Activated CD8-positive, alpha-beta memory T cell treated with anti-CD3 and anti-CD28 coated beads for 1 hour (primary cell): Measurements from ENCODE around the gene GALNT17.

Experiments used
- DNase-seq, 2 donors: peaks; one replicate each; pipeline ENCODE4 v3.0.0-alpha.2; 2020; ENCODE audit warnings: low read depth in 1 of 2; ENCODE audit errors: extremely low read depth in 1 of 2

Gene GALNT17

DNA sequence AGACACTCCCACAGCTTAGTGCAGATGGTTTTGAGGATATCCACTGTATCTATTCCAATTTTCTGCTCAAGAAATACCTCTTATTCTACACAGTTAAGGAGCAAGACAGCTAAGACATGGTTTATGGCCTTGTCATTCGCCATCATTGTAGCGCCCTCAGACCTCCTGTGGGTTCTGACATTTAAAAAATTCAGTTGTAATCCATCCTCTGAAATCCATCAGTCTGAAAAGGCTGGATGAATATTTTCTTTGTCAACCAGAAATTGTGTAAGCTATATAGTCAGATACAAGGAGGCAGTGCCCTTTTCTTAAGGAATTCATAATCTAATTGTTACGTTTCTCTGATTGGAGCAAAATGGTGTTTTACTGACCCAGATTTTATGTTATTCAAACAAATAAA is 353.6 kb downstream of the GALNT17 start:
- DNase-seq = no peak

DNA sequence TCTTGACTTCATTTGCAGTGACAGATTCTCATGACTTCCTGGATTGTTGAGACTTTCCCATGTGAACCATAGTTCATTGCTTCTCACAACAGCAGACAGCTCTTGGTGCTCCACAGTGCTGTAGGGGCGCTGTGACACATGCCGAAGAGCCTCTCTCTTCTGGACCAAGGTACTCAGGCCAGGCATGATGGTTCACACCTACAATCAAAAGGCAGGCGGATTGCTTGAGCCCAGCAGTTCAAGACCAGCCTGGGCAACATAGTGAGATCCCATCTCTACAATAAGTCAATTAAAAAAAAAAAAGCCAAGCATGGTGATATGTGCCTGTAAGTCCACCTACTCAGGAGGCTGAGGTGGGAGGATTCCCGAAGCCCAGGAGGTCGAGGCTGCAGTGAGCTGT is 354.5 kb downstream of the GALNT17 start:
- DNase-seq = no peak

DNA sequence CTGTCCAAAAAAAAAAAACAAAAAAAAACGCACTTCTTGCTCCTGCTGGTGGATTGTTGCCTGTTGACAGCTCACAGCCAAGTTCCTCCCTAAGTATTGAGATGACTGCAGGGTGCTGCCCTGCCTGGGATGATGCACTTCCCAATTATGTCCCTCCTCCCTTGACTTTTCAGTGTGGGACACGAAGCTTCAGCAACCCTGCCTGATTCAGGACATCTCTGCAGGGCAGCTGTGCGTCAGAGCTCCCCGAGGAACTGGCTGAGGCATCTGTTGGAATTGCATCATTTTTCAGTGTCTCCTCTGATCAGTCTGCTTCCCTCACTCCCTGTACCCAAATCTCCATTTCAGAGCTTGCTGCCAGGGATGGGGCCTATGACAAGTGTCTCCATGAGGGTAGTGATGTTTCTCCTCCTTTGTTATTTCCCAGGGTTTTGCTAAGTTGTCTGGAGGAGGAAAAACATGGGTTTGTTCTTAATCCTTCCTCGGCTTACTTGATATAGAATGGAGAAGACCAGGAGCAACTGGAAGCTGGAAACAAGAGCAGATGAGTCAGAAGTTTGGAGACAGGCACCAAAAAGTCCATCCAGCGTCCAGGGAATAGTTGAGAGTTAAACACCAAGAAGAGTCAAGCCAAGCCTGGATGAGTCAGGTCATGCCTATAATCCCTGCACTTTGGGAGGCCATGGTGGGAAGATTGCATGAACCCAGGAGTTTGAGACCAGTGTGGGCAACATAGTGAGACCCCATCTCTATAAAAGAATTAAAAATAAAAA is 355.1 kb downstream of the GALNT17 start:
- no peak for DNase-seq

DNA sequence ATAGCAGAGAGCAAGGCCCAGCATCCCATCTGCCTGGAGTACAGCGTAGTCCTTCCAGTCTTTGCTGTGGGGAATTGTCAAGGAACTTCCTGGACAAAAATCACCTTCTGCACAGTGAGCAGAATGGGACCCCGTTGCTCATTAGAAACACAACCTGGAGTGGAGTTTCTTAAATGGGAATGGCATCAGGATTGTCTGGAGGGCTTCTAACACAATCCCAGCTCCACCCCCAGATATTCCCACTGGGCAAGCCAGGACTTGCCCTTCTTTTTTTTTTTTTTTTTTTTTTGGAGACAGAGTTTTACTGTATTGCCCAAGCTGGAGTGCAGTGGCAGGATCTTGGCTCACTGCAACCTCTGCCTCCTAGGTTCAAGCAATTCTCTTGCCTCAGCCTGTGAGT is 356.4 kb downstream of the GALNT17 start:
- no peak for DNase-seq

GRCh38 chr7:71491336-71491735 is 359.4 kb downstream of the GALNT17 start:
- DNase-seq = no peak

DNA sequence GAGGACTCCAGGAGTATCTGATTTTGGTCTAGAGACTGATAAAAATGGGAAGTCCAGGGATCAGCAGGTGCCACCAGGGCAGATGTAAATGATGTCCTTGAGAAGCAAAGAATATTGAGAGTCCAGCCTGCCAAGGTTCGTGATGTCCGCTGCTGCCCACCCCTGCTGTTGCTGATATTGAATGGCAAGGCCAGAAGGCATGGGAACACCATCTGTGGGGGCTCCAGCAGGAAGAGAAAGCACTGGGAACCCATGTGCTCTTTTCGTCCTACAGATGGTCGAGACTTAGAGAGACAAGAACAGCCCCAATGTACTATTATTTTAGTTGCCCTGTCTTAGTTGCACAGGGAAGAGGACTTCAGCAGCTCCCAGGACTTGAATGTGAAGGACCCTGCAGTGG is 363.9 kb downstream of the GALNT17 start:
- DNase-seq = no peak

GRCh38 chr7:71497256-71497946 is 365.5 kb downstream of the GALNT17 start:
- no peak for DNase-seq

- no peak for DNase-seq
Observed at GRCh38 chr7:71498381-71498780, 366.4 kb downstream of the GALNT17 start.

- DNase-seq = no peak
Observed at GRCh38 chr7:71504697-71505441, 372.9 kb downstream of the GALNT17 start.

- DNase-seq = no peak
Observed at GRCh38 chr7:71506822-71507221, 374.9 kb downstream of the GALNT17 start.

DNA sequence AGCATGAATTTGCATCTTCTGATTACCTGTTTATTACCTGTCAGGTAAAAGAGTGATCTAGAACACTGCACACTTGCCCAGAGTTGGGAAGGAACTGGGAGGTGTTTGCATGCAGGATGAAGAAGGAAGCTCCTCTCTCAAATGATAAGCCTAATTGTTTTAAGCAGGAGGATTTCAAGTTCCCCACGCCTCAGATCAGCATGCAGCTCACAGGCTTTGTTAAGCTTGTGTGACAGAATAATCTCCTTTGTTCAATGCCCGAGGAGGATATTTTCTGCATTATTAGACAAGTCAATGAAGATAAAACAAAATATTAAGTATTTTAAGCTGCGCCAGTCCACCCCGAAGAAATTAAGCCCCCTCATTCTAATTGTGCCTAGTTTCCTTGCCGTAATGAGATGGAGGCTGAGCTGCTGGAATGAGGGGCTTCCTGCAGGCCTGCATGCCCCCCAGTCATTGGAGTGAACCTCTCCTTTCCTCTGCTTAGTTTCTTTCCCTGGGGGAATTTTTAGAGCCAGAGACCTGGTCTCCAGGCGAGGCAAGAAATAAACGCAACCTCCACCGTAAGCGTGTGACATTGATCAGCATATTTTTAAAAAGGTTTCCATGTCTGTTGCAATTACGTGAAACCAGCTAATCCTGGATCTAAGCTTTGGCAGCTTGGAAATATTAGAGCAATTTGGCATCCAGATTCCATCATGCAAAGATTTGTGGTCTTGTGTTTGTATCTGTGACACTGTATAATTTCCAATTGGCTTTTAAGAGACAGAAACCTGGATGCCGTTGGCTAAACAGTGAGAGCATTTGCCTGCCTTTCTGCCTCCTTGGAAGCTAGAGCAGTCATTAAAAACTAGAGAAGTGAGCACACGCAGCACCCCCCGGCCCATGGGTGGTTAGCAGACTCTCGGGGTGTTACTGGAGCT is 376.0 kb downstream of the GALNT17 start:
- no peak for DNase-seq

DNA sequence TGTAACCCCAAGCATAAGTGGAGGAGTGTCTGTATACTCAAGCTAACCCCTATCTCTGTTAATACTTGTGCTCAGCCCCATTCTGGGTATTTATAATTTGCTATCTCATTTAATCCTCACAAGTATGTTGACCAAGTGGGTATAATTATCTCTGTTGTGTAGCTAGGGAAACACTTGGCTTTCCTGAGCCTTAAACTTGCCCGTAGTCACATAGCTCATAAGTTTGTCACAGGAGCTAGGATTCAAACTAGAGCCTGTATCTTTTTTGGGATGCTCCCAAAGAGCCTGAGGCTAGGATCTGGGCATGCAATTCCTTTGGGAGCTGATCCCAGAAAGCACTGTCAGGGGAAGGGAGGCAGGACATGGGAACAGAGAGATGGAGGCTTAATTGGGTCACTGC is 377.4 kb downstream of the GALNT17 start:
- no peak for DNase-seq

GRCh38 chr7:71511361-71511807 is 379.4 kb downstream of the GALNT17 start:
- no peak for DNase-seq

- no peak for DNase-seq
Observed at GRCh38 chr7:71517940-71518699, 386.2 kb downstream of the GALNT17 start.

- no peak for DNase-seq
Observed at GRCh38 chr7:71518880-71519279, 386.9 kb downstream of the GALNT17 start.

- no peak for DNase-seq
Observed at GRCh38 chr7:71521506-71521905, 389.6 kb downstream of the GALNT17 start.

DNA sequence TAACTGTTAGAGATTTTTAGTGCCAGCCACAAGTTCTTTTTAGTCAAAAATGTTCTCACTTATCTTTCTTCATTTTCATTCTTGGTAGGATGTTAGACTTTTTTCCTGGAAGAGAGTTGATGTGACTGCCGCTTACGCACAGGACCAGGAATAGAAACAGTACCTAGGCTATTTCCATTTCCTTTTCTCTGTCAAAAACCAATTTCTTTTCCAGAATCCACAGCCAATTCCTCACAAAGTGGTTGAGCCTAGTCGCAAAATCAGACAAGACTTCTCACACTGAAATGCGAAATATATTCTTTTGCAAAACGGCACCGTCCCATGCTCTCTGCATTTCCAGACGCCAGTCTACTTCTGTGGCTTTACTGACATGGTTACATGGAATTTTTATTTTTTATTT is 394.2 kb downstream of the GALNT17 start:
- DNase-seq = no peak

GRCh38 chr7:71527213-71527612 is 395.3 kb downstream of the GALNT17 start:
- DNase-seq = no peak

- no peak for DNase-seq
Observed at GRCh38 chr7:71535616-71536015, 403.7 kb downstream of the GALNT17 start.

- DNase-seq = no peak
Observed at GRCh38 chr7:71538210-71538609, 406.3 kb downstream of the GALNT17 start.
